Activated CD8-positive, alpha-beta memory T cell treated with anti-CD3 and anti-CD28 coated beads, Interleukin-2, amount 50 U/mL, for 24 hours (primary cell): ENCODE data around the gene MSLN.
"Not testable (repeated sequence)": the region's sequence is repeated elsewhere in the genome, so short reads cannot be mapped to it uniquely, and the experiment has no call there.

Experiments
- DNase-seq: peaks from one replicate; pipeline ENCODE4 v3.0.0-alpha.2; 2020; ENCODE audit errors: extremely low read depth

Gene MSLN

DNA sequence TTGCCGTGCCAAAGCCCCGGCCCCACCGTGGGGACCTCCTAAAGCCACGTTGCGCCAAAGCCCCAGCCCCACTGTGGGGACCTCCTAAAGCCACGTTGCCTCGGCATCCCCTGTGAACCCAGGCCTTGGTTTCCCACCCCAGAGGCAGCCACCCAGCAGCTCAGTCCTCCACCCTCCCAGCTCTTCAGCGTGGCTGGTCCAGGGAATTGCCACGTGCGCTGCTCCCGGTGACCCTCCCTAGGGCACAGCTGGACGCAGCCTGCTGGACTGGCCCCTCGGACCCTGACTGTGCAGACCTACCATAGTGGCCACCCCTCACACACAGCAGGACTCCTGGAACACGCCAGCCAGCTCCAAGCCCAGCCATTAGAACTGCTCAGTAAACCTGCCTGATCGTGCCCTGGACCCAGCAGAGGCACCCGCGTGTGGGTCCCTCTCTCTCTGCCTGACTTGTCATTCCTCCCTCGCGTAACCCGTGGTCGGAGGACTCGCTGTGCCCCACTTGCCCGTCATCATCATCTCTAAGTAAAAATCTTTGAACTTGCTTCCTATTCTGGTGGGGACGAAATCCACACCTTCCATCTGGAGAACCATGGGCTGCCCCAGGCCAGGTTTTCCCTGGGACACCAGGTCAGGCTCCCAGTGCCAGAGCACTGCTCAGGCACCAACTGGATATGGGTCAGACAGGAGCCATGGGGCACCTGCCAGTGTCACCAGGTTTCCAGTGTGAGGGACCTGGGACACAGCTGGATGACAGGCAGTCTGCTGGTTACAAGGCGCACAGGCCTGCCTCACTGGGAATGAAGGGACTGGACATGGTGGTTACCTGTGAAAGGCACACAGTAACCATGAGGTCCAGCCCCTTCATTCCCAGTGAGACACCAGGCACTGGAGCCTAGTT is 25.3 kb upstream of the MSLN start:
- DNase-seq, result no peak

DNA sequence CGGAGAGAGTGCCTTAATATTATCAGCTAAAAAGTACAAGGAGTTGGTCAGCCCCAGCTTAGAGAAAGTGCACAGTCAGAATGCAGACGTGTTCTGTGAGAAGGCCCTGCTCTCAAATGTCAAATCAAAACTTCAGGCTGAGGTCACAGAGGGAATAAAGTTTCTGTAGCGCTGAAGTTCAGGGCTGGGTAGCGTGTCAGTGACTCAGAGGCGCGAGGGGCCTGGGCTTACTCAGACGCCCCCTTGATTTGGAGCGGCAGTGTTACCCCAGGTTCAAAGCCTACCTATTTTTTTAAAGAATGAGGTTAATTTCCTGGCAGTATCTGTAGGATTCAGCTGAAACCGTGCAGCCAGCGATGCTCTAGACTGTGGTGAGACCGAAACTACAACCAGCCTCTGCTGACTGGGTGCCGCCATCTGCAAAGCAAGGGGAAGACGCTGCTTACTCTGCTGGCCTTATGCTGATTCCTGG is 24.5 kb upstream of the MSLN start:
- DNase-seq, result peak; percentile 29

DNA sequence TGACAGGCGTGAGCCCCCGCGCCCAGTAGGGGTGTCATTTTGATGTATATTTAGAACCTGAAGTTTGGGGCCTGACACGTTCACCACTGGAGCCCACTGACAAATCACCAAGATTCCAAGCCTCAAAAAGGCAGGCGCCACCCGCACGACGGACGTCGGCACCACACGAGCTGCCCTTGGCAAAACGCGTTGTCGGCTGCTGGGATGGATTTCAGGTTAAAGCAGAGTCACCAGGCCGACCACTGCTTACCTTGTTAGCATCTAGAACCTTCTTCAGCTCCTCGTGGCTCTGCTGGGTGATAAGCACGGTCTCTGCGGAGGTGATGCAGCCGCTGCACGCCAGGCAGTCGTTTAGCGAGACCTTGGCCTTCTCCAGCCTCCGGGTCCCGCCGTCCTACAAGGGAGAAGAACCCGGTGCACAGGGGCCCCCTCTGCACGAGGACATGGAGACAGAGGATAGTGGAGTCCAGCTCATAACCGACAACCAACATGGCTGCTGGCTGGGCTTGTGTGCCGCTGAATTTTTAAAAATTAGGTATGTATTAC is 23.5 kb upstream of the MSLN start:
- DNase-seq, result no peak

DNA sequence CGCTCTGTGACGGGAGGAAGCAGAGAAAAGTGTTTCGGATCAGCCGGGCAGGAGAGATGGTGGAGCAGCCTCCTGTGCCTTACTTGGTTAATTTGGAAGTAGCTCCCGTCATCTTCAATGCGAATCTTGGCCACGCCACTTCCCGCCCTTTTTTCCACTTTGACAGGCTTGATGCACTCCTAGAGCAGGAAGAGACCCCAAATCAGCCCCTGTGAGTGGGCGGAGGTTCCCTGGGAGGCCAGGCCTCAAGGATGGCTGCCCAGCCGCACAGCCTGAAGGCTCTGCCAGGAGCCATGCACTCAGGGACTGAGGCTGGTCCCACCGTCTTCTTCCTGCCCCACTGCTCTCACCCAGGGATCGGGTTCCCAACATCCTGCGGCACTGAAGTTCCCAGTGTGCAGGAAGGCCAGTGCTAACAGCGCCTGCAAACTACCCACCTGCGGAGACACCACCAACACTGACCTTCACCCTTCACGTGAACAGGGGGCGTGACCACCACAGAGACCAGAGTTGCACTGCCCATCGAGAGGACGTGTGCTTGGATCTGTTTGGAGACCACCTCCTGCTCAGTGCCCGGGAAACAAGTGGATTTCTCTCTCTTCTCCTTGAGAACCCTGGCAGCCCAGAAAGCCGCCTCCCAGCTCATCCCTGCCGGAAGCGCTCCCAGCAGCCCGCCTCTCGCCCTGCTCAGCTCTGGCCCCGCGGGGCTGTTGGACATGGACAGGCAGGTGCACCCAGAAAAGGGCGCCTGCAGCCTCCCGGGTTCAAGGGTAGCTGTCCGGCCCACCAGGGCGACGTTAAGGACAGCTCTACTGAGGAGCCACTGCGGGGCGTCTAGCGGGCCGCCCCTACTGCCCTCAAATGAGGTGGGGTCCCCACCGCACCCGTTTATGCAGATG is 20.7 kb upstream of the MSLN start:
- no peak for DNase-seq

- no peak for DNase-seq
These were observed 20.1 kb upstream of the MSLN start for GRCh38 chr16:740459-740763.

GRCh38 chr16:740764-741505 is 19.6 kb upstream of the MSLN start, which contains the start of gene CIAO3:
Gene CIAO3, minus strand, starts transcription at chr16:740997. Its CDS starts 12 bp downstream, at chr16:740985.
- peak; percentile 84 for DNase-seq

GRCh38 chr16:741986-742629 is 18.4 kb upstream of the MSLN start:
- DNase-seq, result no peak

DNA sequence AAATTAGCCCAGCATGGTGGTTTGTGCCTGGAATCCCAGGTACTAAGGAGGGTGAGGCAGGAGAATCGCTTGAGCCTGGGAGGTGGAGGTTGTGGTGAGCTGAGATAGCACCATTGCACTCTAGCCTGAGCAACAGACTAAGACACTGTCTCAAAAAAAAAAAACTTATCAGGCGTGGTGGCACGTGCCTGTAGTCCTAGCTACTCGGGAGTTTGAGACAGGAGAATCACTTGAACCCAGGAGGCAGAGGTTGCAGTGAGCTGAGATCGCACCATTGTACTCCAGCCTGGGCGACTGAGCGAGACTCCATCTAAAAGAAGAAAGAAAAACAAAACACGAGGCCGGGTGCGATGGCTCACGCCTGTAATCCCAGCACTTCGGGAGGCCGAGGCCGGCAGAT is 17.6 kb upstream of the MSLN start:
- DNase-seq, result not testable (repeated sequence)

GRCh38 chr16:743794-744500 is 16.6 kb upstream of the MSLN start:
- DNase-seq, result no peak

- no peak for DNase-seq
These were observed 14.8 kb upstream of the MSLN start for GRCh38 chr16:745739-746138.

DNA sequence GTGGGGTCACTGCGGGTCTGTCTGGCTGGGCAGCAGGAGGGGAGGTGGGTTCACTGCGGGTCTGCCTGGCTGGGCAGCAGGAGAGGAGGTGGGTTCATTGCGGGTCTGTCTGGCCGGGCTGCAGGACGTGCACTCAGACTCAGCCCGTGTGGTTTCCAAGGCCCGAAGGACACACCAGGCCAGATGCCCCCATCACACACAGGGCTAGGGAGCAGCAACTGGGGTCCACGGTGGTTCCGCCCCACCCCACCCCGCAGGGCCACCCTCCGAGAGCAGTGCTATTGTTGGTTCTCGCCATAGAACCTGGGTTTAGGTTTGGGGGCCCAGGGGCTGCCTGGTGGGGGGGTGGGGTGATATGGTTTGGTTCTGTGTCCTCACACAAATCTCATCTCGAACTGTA is 13.9 kb upstream of the MSLN start:
- DNase-seq, result no peak

DNA sequence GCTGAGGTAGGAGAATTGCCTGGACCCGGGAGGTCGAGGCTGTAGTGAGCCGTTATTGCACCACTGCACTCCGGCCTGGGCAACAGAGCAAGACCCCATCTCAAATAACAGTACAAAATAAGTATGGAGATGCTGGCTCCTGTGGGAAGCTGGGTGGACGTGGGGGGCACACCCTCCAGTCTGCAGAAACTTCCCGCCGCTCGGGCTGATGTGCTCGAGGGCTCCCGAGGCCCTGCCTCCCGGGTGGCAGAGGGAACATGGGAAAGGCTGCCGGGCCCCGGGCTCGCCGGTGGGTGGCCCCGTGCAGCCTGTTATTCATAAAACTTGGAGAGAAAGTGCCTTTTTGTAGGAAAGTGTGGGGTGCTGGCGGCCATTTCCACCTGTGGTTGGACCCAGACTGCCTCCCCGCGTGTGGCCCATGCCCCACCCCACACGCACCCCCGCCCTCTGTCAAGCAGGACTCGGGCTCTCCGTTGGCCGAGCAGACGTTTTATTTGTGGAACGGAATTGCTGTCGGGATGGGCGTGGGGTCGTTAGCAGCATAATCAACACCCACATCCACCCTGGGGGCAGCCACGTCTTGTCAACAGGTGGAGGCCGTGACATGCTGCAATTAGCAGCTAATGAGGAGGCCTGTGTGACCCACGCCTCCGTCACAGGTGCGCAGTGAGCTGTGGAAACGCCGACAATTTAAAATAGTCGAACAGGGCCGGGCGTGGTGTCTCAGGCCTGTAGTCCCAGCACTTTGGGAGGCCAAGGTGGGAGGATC is 12.4 kb upstream of the MSLN start:
- DNase-seq, result no peak

DNA sequence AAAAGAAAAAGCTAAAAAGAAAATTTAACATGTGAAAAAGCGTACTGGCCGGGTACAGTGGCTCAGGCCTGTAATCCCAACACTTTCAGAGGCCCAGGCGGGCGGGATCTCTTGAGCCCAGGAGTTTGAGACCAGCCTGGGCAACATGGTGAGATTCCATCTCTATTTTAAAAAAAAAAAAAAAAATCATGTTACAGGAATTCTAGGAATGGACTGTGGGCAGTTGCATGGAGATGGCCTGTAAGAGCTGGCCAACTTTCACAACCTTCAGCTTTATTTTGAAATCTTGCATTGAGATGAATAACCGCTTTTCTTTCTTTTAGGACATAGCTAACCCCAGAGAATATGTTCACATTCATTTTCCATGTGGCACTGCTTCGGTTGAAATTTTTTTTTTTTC is 11.5 kb upstream of the MSLN start:
- DNase-seq, result no peak

DNA sequence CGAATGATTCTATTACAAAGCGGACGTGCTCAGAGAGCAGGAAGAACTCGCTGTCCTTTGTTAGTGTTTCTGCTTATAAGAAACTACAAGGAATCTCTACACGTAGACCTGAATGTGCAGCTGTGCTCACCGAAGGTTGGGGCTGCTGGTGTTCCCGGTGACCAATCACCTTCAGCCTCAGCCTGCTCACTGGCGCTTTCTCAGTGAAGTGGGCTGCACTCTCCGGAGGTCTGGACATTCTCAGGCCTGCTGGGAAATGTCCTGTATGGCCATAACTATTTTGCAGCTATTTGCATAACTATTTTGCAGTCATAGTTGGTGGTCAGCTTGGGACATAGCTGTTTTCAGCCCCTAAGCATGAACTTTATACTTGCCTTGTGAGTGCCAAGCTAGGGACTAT is 10.0 kb upstream of the MSLN start:
- DNase-seq, result no peak

DNA sequence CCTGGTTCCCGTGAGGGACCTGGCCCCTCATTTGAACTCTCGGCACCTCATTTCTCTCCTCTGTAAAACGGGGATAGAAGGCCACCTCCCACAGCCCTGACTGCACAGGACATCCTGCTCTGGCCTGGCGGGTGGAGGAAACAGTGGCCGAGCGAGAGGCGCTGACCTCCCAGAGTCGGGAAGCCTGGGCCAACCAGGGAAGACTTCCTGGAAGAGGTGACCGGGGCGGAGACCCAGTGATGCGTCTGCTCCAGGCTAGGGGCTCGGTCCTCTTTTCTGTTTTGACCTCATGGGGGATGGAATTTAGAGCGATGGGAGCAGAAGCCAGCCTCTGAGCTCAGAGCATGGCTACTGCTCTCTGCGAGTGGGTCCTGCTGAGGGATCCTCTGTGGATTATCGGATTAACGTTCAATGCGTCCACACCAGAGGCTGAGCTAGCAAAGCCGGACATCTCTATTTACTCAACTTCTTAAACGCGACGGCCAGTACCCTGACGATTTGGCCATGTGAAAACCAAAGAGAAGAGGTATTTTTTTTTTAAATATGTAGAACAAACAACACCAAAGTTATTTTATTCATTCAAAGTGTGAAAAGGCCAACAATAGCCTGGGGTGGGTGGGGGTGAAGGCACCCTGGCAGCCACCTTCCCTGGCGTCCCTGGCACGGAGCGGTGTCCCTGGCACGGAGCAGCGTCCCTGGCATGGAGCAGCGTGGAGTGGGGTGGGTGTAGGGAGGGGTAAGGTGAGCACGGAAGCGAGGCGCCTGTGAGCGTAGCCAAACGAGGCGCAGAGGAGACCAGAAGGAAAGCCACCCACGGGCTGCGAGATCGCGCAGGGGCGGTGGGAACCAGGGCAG is 9.2 kb upstream of the MSLN start:
- no peak for DNase-seq

DNA sequence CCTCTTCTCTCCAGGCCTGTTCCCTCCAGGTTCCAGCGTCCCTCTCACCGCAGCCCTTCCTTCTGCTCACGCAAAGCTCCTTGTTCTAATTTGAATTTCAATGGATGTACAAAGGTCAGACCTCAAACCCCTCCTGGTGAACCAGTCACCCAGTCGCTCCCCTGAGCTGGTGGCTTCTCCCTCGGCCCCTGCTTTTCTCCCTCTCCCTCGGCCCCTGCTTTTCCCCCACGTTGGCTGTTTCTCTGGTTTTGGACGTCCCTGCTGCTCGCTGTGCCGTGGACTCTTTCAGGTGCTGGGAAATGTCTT is 8.6 kb upstream of the MSLN start:
- no peak for DNase-seq

GRCh38 chr16:754121-754607 is 6.4 kb upstream of the MSLN start:
- DNase-seq, result not testable (repeated sequence)

GRCh38 chr16:754656-755055 is 5.9 kb upstream of the MSLN start:
- no peak for DNase-seq

DNA sequence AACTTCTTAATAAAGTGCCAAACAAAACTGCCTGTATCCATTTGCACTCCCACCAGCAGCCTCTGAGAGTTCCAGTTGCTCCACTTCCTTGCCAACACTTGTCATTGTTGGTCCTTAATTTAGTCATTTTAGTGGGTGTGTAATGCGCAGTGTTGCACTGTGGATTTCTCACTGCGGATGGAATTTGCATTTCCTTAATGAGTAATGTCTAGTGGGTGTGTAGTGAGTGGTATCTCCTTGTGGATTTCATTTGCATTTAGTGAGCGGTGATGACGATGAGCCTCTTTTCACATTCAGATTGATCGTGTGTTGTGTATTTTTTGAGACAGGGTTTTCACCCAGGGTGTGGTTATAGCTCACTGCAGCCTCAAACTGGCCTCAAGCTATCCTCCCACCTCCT is 4.1 kb upstream of the MSLN start:
- no peak for DNase-seq
